Measurements from ENCODE around the gene ACSM4. TPM values are rescaled to one million over a fixed set of nuclear protein-coding genes. Genes with fewer than 3 reads are reported as not detected.

The ACSM4 gene
- not detected in 2 replicates for total RNA-seq

DNA sequence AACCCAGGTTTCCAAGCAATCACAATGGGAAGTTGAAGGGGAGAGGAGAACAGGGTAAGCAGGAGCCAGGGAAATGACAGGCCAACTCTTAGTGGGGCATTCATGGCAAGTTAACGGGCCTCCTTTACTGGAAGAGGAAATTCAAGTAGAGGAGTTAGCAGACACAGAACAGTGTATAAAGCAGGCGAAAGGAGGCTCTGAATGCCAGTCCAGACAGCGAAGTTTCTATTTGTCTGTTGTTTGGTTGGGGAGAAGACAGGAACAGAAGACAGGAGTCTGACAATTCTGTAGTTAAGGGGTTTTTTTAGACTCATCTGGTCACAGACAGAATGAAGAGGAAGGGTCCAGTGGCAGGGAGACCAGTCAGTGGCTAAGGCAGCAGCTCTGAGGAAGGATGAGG is at the start of gene ACSM4:
Gene ACSM4 (plus strand): TSS at position 301 of the 400 bp plus-strand sequence. CDS start 260 bp downstream, outside the sequence.

Other genes starting within 250 kb of the ACSM4 start
- gene C1S, start 243.4 kb upstream of the ACSM4 start, total RNA-seq, result 67.2 and 431 TPM in 2 replicates
- gene C1R, start 211.6 kb upstream of the ACSM4 start, total RNA-seq, result 22.7 and 129 TPM in 2 replicates
- gene C1RL, start 194.9 kb upstream of the ACSM4 start, total RNA-seq, result 17.3 and 21.4 TPM in 2 replicates
- gene RBP5, start 175.2 kb upstream of the ACSM4 start, total RNA-seq, result not detected in 2 replicates
- gene CLSTN3, start 173.7 kb upstream of the ACSM4 start, total RNA-seq, result 25.2 and 33.8 TPM in 2 replicates
- 26.4 and 28.8 TPM in 2 replicates for gene PEX5, start 114.4 kb upstream of the ACSM4 start, total RNA-seq
- gene CD163L1, start 140.1 kb downstream of the ACSM4 start, total RNA-seq, result under 0.01 and 0.46 TPM in 2 replicates
- not detected in 2 replicates for gene CD163, start 199.7 kb downstream of the ACSM4 start, total RNA-seq